GM13976 (cell line): Measurements from ENCODE around the gene CDK18.

Experiments
- DNase-seq: peaks from one replicate; pipeline ENCODE4 v3.0.0; 2012; ENCODE audit warnings: low spot score
- CTCF ChIP-seq: IDR thresholded peaks from 2 replicates; pipeline ENCODE4 v1.5.1; 2012; ENCODE audit warnings: borderline replicate concordance, mild to moderate bottlenecking; ENCODE audit not compliant: insufficient read depth; ENCODE audit errors: extremely low read depth, missing control alignments, control extremely low read depth
- in situ Hi-C: fragments of 300-500 bp; cut with MboI; formaldehyde crosslinking; loops from one replicate; pipeline ENCODE4 v1.12.0; 2022; ENCODE audit warnings: low sequenced_read_pairs, mixed read lengths, inconsistent platforms; ENCODE audit not compliant: unreplicated experiment

CDK18 gene

GRCh38 chr1:205458777-205459566 lies 45.5 kb upstream of the CDK18 start:
- in situ Hi-C loops, result no loop called here
- TF ChIP-seq CTCF, result no peak
- no peak for DNase-seq

GRCh38 chr1:205465392-205465791 lies 39.1 kb upstream of the CDK18 start:
- TF ChIP-seq CTCF, result no peak
- in situ Hi-C loops, result no loop called here

GRCh38 chr1:205466595-205467220 lies 37.8 kb upstream of the CDK18 start:
- TF ChIP-seq CTCF, result no peak
- DNase-seq, result no peak

More at GRCh38 chr1:205465392-205465791, 39.1 kb upstream of the CDK18 start:
- DNase-seq, result no peak

GRCh38 chr1:205470131-205470530 lies 34.3 kb upstream of the CDK18 start:
- DNase-seq, result no peak
- in situ Hi-C loops, result no loop called here
- TF ChIP-seq CTCF, result no peak

More at GRCh38 chr1:205466595-205467220, 37.8 kb upstream of the CDK18 start:
- in situ Hi-C loops, result no loop called here

GRCh38 chr1:205472737-205473441 lies 31.6 kb upstream of the CDK18 start:
- no peak for DNase-seq
- TF ChIP-seq CTCF, result no peak
- in situ Hi-C loops, result no loop called here

GRCh38 chr1:205473475-205473874 lies 31.0 kb upstream of the CDK18 start:
- in situ Hi-C loops, result no loop called here
- TF ChIP-seq CTCF, result no peak
- DNase-seq, result no peak
